ENCODE results near the gene LCTL. TPM values are rescaled to one million over a fixed set of nuclear protein-coding genes. Genes with fewer than 3 reads are reported as not detected.

The LCTL gene
- total RNA-seq, 4 donors from 2014 or later, result not detected

DNA sequence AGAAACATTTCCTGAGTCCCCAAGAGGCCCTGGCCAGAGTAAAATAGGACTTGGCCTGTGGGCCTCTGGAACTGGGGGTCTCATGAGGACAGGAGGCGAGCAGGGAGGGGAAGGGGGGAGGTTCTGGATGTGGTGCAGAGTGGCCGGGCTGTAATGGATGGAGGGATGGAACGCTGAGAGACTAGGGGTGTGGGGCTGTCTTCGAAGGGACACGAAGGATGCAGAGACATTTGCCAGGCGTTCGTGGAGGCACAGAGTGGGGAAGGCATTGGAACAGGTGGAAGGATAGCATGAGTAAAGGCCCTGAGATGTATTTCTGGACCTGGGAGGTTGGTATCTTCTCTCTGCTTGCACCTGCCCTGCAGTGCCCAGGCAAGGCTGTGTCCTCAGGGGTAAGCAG lies 2.1 kb upstream of the LCTL start:
- H3K27me3 ChIP-seq, result peaks cover 0 to 3% (median 0%) of the 10 kb centered on the region in 3 donors
- no peak overlapping the region for H3K27ac ChIP-seq
- in situ Hi-C loops (cut with MboI; ENCODE audit: low sequenced_read_pairs in 4 of 4), result no loop called here
- no peak overlapping the region for H3K4me3 ChIP-seq
- intact Hi-C loops (cut with DNase I; ENCODE audit: low total_unique reads), result no loop called here
- ATAC-seq (no peak), DNase-seq (no peak)
- no peaks in the 10 kb centered on the region for H3K36me3 ChIP-seq
- no peaks in the 10 kb centered on the region for H3K4me1 ChIP-seq
- no peaks in the 10 kb centered on the region for H3K9me3 ChIP-seq
- no peak for TF ChIP-seq POLR2A (IDR thresholded peaks at IDR 0.05)
- TF ChIP-seq, protein P1, sequence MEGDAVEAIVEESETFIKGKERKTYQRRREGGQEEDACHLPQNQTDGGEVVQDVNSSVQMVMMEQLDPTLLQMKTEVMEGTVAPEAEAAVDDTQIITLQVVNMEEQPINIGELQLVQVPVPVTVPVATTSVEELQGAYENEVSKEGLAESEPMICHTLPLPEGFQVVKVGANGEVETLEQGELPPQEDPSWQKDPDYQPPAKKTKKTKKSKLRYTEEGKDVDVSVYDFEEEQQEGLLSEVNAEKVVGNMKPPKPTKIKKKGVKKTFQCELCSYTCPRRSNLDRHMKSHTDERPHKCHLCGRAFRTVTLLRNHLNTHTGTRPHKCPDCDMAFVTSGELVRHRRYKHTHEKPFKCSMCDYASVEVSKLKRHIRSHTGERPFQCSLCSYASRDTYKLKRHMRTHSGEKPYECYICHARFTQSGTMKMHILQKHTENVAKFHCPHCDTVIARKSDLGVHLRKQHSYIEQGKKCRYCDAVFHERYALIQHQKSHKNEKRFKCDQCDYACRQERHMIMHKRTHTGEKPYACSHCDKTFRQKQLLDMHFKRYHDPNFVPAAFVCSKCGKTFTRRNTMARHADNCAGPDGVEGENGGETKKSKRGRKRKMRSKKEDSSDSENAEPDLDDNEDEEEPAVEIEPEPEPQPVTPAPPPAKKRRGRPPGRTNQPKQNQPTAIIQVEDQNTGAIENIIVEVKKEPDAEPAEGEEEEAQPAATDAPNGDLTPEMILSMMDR (IDR thresholded peaks at IDR 0.05 in 4 of 5, conservative IDR thresholded peaks at IDR 0.05 in 1 of 5), result no peak

DNA sequence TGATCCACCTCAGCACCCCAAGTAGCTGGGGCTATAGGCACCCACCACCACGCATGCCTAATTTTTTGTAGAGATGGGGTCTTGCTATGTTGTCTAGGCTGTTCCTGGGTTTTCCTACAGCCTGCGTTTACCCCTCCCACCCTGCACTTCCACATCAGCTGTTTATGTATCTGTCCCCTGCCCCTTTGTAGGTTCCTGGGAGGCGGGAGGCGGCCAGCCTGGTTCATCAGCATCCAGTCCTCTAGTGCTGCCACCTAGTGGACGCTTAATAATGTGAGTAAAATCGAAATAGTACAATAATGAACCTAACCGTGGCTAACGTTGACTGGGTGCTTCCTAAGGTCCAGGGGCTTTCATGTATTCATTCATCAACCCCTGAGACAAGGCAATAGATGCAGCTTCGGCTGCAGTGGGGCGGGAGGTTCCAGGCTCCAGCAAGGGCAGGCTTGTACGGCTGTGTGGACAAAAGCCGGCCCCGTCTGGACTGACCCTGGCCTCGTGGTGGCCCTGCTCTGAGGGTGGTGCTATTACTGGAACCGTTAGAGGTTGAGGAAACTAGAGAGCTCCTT lies 1.2 kb upstream of the LCTL start:
- no peaks in the 10 kb centered on the region for H3K9me3 ChIP-seq
- H3K27ac ChIP-seq, result no peak overlapping the region
- H3K27me3 ChIP-seq, result peaks cover 0 to 3% (median 0%) of the 10 kb centered on the region in 3 donors
- TF ChIP-seq POLR2A (IDR thresholded peaks at IDR 0.05), result no peak
- TF ChIP-seq, protein P1 (IDR thresholded peaks at IDR 0.05 in 4 of 5, conservative IDR thresholded peaks at IDR 0.05 in 1 of 5), result peak; percentile 14 to 69 (median 63)
- H3K4me1 ChIP-seq, result no peaks in the 10 kb centered on the region
- H3K4me3 ChIP-seq, result no peak overlapping the region
- ATAC-seq, result peak in 1 of 2 donors; percentile 49
- no peak for DNase-seq
- no peaks in the 10 kb centered on the region for H3K36me3 ChIP-seq
- intact Hi-C loops (cut with DNase I; ENCODE audit: low total_unique reads) (no loop called here), in situ Hi-C loops (cut with MboI; ENCODE audit: low sequenced_read_pairs in 4 of 4) (no loop called here)

DNA sequence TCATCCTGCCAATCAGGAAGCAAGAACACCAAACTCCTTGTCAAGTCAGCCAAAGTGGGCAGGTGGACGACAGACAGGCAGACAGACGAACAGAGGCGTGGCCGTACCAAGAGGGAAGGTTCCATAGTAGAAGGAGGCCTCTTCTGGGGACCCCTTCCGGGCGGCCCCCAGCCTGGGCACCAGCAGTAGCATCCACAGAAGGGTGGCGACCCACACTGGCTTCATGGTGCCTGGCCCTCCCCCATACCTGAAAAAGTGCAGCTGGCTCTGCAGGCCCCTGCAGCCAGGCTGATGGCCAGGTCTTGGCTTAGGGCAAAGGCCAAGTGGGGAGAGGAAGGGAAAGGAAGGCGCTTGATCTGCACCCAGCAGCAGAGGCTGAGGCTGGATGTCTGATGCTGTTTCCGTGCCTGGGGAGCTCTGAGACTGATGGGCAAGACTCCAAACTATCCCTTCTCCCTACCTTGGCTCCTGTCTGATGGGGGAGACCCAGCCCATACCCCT lies 607 bp downstream of the LCTL start:
- intact Hi-C loops (cut with DNase I; ENCODE audit: low total_unique reads), result no loop called here

DNA sequence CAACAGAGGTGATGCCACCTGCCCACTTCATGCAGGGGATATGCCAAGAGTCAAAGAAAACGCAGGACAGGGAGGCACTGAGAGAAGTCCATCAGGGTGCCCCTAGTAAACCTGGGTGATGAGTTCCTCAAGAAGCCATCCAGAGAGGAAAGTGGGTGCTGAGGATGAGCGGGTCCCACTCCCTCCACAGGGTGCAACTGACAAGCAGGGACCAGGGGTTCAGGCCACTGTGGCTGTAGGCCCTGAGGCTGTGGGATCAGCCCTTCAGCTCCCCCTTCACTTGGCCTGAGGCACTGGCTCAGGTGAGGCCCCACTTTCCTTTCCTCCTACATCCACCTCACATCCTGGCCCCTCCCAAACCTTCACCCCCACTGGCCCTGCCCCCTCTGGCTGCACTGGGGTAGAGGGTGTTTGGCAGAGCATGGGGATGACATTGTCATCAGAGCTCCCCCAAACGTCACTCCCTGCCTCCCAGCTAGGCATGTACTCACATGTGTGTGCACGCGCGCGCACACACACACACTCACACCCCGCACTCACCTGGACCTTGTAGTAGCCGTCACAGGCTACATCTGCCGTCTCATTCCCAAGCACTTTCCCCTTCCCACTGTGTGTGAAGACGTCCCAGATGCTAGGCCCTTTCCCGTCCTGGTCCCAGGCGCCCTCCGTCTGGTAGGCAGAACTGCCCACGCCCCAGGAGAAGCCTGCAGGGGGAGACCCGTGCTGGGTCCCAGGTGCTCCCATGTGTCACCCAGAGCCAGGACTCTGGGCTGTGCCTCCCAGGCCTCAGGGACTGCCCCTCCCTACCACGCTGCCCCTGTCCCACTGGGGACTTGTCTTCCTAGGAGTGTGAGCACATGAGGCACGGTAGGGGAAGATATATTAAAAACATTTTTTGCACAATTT lies 1.4 kb downstream of the LCTL start:
- intact Hi-C loops (cut with DNase I; ENCODE audit: low total_unique reads) (no loop called here), in situ Hi-C loops (cut with MboI; ENCODE audit: low sequenced_read_pairs in 4 of 4) (no loop called here)
- Histone ChIP-seq H3K4me3 (no peak overlapping the region), H3K4me1 (no peaks in the 10 kb centered on the region), H3K27ac (no peak overlapping the region), H3K36me3 (no peaks in the 10 kb centered on the region), H3K9me3 (no peaks in the 10 kb centered on the region), H3K27me3 (peaks cover 0 to 3% (median 0%) of the 10 kb centered on the region in 3 donors)
- DNase-seq (no peak), ATAC-seq (no peak)
- TF ChIP-seq POLR2A (IDR thresholded peaks at IDR 0.05), result no peak
- TF ChIP-seq, protein P1 (IDR thresholded peaks at IDR 0.05 in 4 of 5, conservative IDR thresholded peaks at IDR 0.05 in 1 of 5), result no peak

More for the DNA sequence above, 607 bp downstream of the LCTL start:
- Histone ChIP-seq H3K27ac (no peak overlapping the region), H3K4me1 (no peaks in the 10 kb centered on the region), H3K36me3 (no peaks in the 10 kb centered on the region), H3K4me3 (no peak overlapping the region), H3K9me3 (no peaks in the 10 kb centered on the region), H3K27me3 (peaks cover 0 to 3% (median 0%) of the 10 kb centered on the region in 3 donors)
- no peak for ATAC-seq
- in situ Hi-C loops (cut with MboI; ENCODE audit: low sequenced_read_pairs in 4 of 4), result no loop called here
- TF ChIP-seq, protein P1 (IDR thresholded peaks at IDR 0.05 in 4 of 5, conservative IDR thresholded peaks at IDR 0.05 in 1 of 5), result no peak
- TF ChIP-seq POLR2A (IDR thresholded peaks at IDR 0.05), result no peak
- no peak for DNase-seq

All from gastrocnemius medialis (tissue), 4 donors.